Fibroblast of pulmonary artery (primary cell): ENCODE measurements around the gene SIPA1L3.

Experiments used
- DNase-seq: peaks from one replicate; pipeline ENCODE4 v3.0.0-alpha.2; 2010; ENCODE audit warnings: low read depth
- H3K4me3 ChIP-seq: replicated peaks from 2 replicates; pipeline ENCODE4 v1.5.1; 2011; ENCODE audit warnings: low read depth, mild to moderate bottlenecking, control low read depth, low read length, moderate library complexity
- TF ChIP-seq, protein P1 (sequence below): IDR thresholded peaks from 2 replicates; pipeline ENCODE4 v1.5.1; 2011; ENCODE audit warnings: mild to moderate bottlenecking, control low read depth, low read length, inconsistent platforms; ENCODE audit errors: missing control alignments

SIPA1L3 gene

DNA sequence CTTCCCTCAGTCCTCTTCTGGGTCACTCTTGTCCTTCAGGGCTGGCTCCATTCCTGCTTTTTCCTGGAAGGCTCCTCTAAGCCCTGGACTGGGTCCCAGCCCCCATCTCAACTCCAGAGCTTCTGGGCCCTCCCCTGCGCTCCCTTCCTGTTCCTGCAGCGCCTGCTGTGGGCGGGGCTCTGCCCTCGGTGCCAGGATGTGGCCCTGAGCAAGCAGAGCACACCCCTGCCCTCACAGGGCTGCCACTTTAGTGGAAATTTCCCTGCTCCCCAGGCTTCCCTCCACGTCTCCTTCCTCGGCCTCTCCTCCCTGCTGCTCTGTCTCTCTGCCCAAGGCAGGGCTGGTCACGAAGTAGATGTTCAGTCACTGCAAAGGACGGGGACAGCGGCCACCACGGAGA lies 288.2 kb downstream of the SIPA1L3 start:
- no peak for DNase-seq
- H3K4me3 ChIP-seq, result no peak overlapping the region
- TF ChIP-seq, protein P1, sequence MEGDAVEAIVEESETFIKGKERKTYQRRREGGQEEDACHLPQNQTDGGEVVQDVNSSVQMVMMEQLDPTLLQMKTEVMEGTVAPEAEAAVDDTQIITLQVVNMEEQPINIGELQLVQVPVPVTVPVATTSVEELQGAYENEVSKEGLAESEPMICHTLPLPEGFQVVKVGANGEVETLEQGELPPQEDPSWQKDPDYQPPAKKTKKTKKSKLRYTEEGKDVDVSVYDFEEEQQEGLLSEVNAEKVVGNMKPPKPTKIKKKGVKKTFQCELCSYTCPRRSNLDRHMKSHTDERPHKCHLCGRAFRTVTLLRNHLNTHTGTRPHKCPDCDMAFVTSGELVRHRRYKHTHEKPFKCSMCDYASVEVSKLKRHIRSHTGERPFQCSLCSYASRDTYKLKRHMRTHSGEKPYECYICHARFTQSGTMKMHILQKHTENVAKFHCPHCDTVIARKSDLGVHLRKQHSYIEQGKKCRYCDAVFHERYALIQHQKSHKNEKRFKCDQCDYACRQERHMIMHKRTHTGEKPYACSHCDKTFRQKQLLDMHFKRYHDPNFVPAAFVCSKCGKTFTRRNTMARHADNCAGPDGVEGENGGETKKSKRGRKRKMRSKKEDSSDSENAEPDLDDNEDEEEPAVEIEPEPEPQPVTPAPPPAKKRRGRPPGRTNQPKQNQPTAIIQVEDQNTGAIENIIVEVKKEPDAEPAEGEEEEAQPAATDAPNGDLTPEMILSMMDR, result no peak

DNA sequence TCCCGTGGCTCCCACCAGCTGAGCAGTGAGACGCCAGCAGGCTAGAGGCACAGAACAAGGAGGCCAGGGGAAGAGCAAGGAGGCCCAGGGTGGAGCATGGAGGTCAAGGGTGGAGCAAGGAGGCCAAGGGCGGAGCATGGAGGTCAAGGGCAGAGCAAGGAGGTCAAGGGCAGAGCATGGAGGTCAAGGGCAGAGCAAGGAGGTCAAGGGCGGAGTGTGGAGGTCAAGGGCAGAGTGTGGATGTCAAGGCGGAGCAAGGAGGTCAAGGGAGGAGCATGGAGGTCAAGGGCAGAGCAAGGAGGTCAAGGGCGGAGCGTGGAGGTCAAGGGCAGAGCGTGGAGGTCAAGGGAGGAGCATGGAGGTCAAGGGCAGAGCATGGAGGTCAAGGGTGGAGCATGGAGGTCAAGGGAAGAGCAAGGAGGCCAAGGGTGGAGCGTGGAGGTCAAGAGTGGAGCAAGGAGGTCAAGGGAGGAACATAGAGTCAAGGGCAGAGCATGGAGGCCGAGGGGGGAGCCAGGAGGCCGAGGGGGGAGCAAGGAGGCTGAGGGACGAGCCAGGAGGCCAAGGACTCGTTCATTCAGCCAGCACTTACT lies 289.3 kb downstream of the SIPA1L3 start:
- no peak for DNase-seq
- H3K4me3 ChIP-seq, result no peak overlapping the region
- TF ChIP-seq, protein P1, result no peak

DNA sequence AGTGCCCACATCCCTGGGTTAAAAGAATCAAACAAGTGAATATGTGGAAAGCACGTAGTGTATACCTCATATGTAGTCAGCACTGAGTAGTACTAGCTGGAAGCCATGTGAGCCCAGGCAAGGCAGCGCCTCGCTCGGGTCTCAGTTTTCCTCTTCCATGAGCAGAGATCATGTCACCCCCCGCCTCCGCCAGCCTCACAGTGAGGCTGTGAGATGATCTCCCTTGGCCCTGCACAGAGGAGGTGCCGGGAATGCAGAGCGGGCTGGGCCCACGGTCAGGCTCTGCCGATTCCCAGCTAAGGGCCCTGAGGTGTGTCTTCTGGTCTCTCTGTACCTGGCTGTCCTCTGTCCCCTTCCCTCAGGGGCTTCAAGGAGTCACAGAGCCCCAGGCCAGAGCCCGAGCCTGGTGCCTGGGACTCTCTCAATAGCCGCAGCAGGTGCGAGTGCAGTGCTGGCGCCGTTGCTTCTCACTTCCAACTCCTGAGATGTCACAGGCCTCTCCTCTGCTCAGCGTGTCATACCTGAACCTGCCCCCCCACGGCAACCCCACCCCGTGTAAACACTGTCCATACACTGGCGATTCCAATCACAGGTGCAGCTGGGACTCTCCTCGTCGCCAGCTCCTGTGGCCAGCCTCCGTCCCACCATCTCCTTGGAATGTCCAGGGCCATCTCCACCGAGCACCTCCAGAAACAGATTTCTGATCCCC lies 290.1 kb downstream of the SIPA1L3 start:
- TF ChIP-seq, protein P1, result no peak
- DNase-seq, result no peak
- no peak overlapping the region for H3K4me3 ChIP-seq

DNA sequence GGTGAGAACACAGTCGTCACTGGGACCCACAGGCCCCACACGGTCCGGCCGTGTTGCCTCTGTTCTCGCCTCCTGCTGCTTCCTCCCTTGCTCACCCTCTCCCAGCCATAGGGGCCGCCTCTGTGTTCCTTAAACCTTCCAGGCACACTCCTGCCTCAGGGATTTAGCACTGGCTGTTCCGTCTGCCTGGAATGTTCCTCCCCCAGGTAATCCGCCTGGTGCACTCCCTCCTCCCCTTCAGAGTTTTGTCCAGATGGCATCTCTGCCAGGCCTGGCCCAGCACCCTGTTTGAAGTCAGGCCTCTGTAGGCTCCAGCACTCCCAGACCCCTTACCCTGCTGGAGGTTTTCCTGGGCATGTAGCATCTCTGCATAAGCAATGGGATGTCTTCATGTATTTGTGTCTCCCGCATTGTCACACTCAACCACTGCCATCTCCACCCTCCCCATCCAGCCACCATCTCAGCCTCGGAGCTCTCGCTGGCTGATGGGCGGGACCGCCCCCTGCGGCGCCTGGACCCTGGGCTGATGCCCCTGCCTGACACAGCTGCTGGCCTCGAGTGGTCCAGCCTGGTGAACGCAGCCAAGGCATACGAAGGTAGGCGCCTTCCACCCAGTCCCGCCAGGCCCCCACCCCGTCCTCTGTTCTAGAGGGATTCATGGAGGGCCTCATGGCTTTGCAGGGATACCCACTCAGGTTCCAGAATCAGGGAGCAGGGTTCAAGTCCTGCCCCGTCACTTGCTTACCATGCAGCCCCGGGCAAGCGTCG lies 291.1 kb downstream of the SIPA1L3 start:
- no peak overlapping the region for H3K4me3 ChIP-seq
- DNase-seq, result no peak
- TF ChIP-seq, protein P1, result no peak

DNA sequence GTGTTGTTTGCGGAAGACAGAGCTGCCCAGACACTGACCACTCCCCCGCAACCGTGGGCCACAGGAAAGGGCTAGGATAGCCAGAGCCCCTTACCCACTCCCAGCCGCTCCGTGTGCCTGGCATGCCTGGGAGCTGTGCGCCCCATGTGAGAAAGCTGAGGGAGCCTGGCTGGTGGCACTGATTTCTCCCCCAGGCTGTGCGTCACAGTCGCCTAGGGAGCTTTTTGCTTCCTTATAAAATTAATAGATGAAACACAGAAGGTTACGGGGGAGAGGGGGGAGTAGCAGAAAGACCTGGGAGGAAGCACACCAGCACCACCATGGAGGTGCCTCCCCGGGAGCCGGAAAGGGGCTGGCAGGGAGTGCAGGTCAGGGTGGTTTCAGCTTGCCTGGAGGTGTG lies 292.3 kb downstream of the SIPA1L3 start:
- TF ChIP-seq, protein P1, result no peak
- no peak overlapping the region for H3K4me3 ChIP-seq
- no peak for DNase-seq

DNA sequence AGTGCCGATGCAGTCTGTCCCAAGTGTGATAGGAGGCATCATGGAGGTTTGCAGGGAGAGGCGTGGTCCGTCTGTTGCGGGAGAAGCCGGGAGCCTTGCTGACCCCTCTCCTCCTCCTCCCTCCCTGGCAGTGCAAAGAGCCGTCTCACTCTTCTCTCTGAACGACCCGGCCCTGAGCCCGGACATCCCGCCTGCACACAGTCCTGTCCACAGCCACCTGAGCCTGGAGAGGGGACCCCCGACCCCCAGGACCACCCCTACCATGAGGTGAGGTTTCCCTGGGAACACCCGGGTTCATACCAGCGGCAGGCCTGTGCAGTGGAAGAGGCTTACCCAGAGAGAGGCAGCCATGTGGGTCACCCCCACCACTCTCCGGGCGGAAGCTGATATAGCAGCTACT lies 294.7 kb downstream of the SIPA1L3 start:
- no peak for DNase-seq
- TF ChIP-seq, protein P1, result no peak

More for the DNA sequence above, 294.7 kb downstream of the SIPA1L3 start:
- H3K4me3 ChIP-seq, result no peak overlapping the region
